MM.1S (cell line): ENCODE results near the gene MAP7D1.
A peak's percentile ranks its signal among the peaks of the same experiment; 100 is the strongest.

Experiments used
- DNase-seq: peaks from one replicate; pipeline ENCODE4 v3.0.0-alpha.2; 2015
- H2AFZ ChIP-seq: fragments of 300-600 bp; sonication (generic); 2 replicates; pipeline ENCODE4 v1.6.0; 2016; ENCODE audit warnings: antibody characterized with exemption, low read length
- H3F3A ChIP-seq: fragments of 300-600 bp; sonication (generic); 2 replicates; pipeline ENCODE4 v1.6.1; 2016; ENCODE audit warnings: mild to moderate bottlenecking, antibody characterized with exemption, low read length, moderate library complexity, mixed read lengths; ENCODE audit not compliant: insufficient read depth
- H3K27ac ChIP-seq: fragments of 300-600 bp; sonication (generic); 2 replicates; pipeline ENCODE4 v1.5.1; 2016; ENCODE audit warnings: mild to moderate bottlenecking, low read length
- H3K27me3 ChIP-seq: fragments of 300-600 bp; sonication (generic); replicated peaks from 2 replicates; pipeline ENCODE4 v1.6.0; 2016; ENCODE audit warnings: low read length; ENCODE audit not compliant: insufficient read depth
- H3K36me3 ChIP-seq: fragments of 300-600 bp; sonication (generic); replicated peaks from 2 replicates; pipeline ENCODE4 v1.6.1; 2016; ENCODE audit warnings: mild to moderate bottlenecking, low read length, mixed read lengths; ENCODE audit not compliant: insufficient read depth
- H3K4me1 ChIP-seq: fragments of 300-600 bp; sonication (generic); 2 replicates; pipeline ENCODE4 v1.6.1; 2016; ENCODE audit warnings: low read length, mixed read lengths
- H3K4me2 ChIP-seq: fragments of 300-600 bp; sonication (generic); 2 replicates; pipeline ENCODE4 v1.6.0; 2016; ENCODE audit warnings: low read depth, low read length
- H3K4me3 ChIP-seq: fragments of 300-600 bp; sonication (generic); 2 replicates; pipeline ENCODE4 v1.5.1; 2016; ENCODE audit warnings: low read length, mixed read lengths
- H3K79me2 ChIP-seq: fragments of 300-600 bp; sonication (generic); 2 replicates; pipeline ENCODE4 v1.6.1; 2016; ENCODE audit warnings: mixed run types, low read length, mixed read lengths
- H3K9ac ChIP-seq: fragments of 300-600 bp; sonication (generic); 2 replicates; pipeline ENCODE4 v1.6.1; 2016; ENCODE audit warnings: low read length, mixed read lengths
- H3K9me2 ChIP-seq: fragments of 300-600 bp; sonication (generic); replicated peaks from 2 replicates; pipeline ENCODE4 v1.6.1; 2016; ENCODE audit warnings: mild to moderate bottlenecking, low read length, mixed read lengths; ENCODE audit not compliant: insufficient read depth
- H3K9me3 ChIP-seq: fragments of 300-600 bp; sonication (generic); replicated peaks from 2 replicates; pipeline ENCODE4 v1.6.1; 2016; ENCODE audit warnings: mild to moderate bottlenecking, low read length, mixed read lengths; ENCODE audit not compliant: insufficient read depth
- H4K20me1 ChIP-seq: fragments of 300-600 bp; sonication (generic); 2 replicates; pipeline ENCODE4 v1.6.1; 2016; ENCODE audit warnings: mild to moderate bottlenecking, low read length, moderate library complexity, mixed read lengths; ENCODE audit not compliant: insufficient read depth
- EZH2 ChIP-seq: fragments of 300-600 bp; sonication (generic); optimal IDR thresholded peaks from 2 replicates; pipeline ENCODE3; 2017; ENCODE audit warnings: low read depth, mild to moderate bottlenecking, antibody characterized with exemption, low read length, mixed read lengths
- EZH2phosphoT487 ChIP-seq: fragments of 300-600 bp; sonication (generic); IDR thresholded peaks from 2 replicates; pipeline ENCODE4 v1.6.1; 2018; ENCODE audit warnings: antibody characterized with exemption, low read length
- TF ChIP-seq, protein P1 (sequence below): fragments of 300-600 bp; sonication (generic); IDR thresholded peaks from 2 replicates; pipeline ENCODE4 v1.5.1; 2016; ENCODE audit warnings: antibody characterized with exemption, low read length, mixed read lengths

Gene MAP7D1

DNA sequence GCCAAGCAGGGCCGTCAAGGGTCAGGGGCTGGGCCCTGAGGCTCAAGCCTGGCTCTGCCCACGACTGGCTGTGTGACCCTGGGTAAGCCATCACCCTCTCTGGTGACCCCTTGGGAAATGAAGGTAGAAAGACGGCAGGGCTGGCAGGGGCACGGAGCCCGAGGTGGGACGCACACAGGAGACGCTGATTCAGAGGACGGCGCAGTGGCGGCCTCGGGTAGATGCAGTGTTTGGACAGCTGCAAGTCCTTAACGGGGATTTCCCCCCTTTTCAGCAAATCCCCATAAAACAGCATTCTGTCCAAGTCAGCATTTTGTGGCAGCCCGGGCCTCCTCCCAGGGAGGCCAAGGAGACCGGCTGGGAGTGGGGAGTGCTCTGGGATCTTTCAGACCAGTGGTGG, 47.6 kb upstream of the MAP7D1 start:
- H2AFZ ChIP-seq: no peak overlapping the region
- no peaks in the 10 kb centered on the region for H3K4me1 ChIP-seq
- no peak overlapping the region for H3K9ac ChIP-seq
- no peaks in the 10 kb centered on the region for H3K36me3 ChIP-seq
- H4K20me1 ChIP-seq: no peaks in the 10 kb centered on the region
- H3K27ac ChIP-seq: no peak overlapping the region
- H3K4me2 ChIP-seq: no peak overlapping the region
- no peaks in the 10 kb centered on the region for H3K27me3 ChIP-seq
- no peaks in the 10 kb centered on the region for H3K9me2 ChIP-seq
- DNase-seq: no peak
- TF ChIP-seq EZH2phosphoT487 (no peak), EZH2 (no peak)
- TF ChIP-seq, protein P1, sequence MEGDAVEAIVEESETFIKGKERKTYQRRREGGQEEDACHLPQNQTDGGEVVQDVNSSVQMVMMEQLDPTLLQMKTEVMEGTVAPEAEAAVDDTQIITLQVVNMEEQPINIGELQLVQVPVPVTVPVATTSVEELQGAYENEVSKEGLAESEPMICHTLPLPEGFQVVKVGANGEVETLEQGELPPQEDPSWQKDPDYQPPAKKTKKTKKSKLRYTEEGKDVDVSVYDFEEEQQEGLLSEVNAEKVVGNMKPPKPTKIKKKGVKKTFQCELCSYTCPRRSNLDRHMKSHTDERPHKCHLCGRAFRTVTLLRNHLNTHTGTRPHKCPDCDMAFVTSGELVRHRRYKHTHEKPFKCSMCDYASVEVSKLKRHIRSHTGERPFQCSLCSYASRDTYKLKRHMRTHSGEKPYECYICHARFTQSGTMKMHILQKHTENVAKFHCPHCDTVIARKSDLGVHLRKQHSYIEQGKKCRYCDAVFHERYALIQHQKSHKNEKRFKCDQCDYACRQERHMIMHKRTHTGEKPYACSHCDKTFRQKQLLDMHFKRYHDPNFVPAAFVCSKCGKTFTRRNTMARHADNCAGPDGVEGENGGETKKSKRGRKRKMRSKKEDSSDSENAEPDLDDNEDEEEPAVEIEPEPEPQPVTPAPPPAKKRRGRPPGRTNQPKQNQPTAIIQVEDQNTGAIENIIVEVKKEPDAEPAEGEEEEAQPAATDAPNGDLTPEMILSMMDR: no peak
- H3K9me3 ChIP-seq: no peaks in the 10 kb centered on the region
- H3K79me2 ChIP-seq: no peaks in the 10 kb centered on the region
- H3F3A ChIP-seq: no peaks in the 10 kb centered on the region
- no peak overlapping the region for H3K4me3 ChIP-seq

DNA sequence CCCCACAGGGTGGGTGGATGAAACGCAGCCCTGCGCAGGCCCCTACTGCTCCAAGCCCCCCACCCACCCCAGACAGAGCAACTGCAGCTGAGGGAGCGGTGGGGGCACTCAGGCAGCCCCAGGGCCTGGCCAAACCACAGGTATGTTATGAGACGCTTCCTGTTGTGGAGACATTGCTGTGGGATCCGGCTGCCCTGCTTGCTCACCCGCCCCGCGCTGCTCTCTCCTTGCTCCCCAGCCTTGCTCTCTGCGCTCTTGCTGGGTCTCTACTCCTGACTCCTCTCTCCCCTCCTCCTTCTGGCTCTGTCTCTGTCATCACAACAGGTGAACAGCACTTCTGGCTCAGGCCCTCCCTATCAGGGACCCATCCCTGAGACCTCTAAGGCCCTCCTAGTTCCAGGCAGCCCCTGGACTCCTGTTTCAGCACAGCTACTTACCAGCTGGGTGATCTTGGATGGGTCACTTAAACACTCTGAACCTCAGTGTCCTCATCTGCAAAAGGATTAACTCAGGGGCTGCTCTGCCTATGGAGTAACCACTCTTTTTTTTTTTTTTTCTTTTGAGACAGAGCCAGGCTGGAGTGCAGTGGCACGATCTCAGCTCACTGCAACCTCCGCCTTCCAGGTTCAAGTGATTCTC, 46.8 kb upstream of the MAP7D1 start:
- H3K9me3 ChIP-seq: no peaks in the 10 kb centered on the region
- H2AFZ ChIP-seq: peak overlapping the region; percentile 52; the same call in 1 of the 2 replicates
- no peak overlapping the region for H3K4me3 ChIP-seq
- no peaks in the 10 kb centered on the region for H4K20me1 ChIP-seq
- H3F3A ChIP-seq: no peaks in the 10 kb centered on the region
- no peak overlapping the region for H3K27ac ChIP-seq
- H3K27me3 ChIP-seq: no peaks in the 10 kb centered on the region
- H3K4me2 ChIP-seq: no peak overlapping the region
- DNase-seq: no peak
- no peaks in the 10 kb centered on the region for H3K36me3 ChIP-seq
- H3K9me2 ChIP-seq: no peaks in the 10 kb centered on the region
- no peak overlapping the region for H3K9ac ChIP-seq
- H3K79me2 ChIP-seq: no peaks in the 10 kb centered on the region
- no peaks in the 10 kb centered on the region for H3K4me1 ChIP-seq
- TF ChIP-seq EZH2 (no peak), EZH2phosphoT487 (no peak)
- TF ChIP-seq, protein P1: no peak

DNA sequence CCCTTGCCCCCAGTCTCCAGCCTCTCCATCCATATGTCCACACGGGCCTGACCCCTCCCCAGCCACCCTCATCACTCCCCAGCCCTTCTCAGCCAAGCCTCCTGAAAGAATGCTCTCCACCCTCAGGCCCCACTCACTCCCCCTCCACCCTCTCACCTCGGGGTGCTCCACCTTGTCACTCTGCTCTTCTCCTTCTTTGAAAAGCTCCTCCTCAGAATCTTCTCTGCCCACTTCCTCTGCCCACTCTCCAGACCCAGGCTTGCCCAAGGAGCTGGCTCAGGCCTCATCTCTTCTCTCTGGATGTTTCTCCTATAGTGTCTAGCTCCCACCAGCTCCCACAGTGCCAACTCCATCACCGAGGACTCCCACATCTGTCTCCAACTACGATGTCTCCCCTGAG, 44.8 kb upstream of the MAP7D1 start:
- no peaks in the 10 kb centered on the region for H4K20me1 ChIP-seq
- no peaks in the 10 kb centered on the region for H3K4me1 ChIP-seq
- TF ChIP-seq, protein P1: no peak
- TF ChIP-seq EZH2: no peak
- no peaks in the 10 kb centered on the region for H3K9me2 ChIP-seq
- no peak overlapping the region for H2AFZ ChIP-seq
- no peaks in the 10 kb centered on the region for H3K27me3 ChIP-seq
- DNase-seq: no peak
- H3K27ac ChIP-seq: no peak overlapping the region
- no peak overlapping the region for H3K9ac ChIP-seq
- H3K9me3 ChIP-seq: no peaks in the 10 kb centered on the region
- no peak overlapping the region for H3K4me3 ChIP-seq
- H3K79me2 ChIP-seq: no peaks in the 10 kb centered on the region
- H3F3A ChIP-seq: no peaks in the 10 kb centered on the region
- H3K36me3 ChIP-seq: no peaks in the 10 kb centered on the region
- no peak overlapping the region for H3K4me2 ChIP-seq
